Muscle of arm (tissue), 12 donors: ENCODE data around the gene CAD. TPM values are rescaled to one million over a fixed set of nuclear protein-coding genes. Genes with fewer than 3 reads are reported as not detected.
"Not testable (repeated sequence)": the region's sequence is repeated elsewhere in the genome, so short reads cannot be mapped to it uniquely, and the experiment has no call there.

Experiments
- DNase-seq: peaks from one replicate; pipeline ENCODE4 v3.0.0-alpha.2; 2013
- polyA plus RNA-seq, 12 donors: library from polyadenylated mRNA; unstranded; fragments of 120-200 nt; gene quantifications; one replicate each; pipeline ENCODE4 v1.2.1, GENCODE V29; 2013; ENCODE audit not compliant: insufficient read length in 12 of 12

The CAD gene
- polyA plus RNA-seq, 12 donors: 18.7 to 45.3 (median 24.5) TPM; not detected in 1

DNA sequence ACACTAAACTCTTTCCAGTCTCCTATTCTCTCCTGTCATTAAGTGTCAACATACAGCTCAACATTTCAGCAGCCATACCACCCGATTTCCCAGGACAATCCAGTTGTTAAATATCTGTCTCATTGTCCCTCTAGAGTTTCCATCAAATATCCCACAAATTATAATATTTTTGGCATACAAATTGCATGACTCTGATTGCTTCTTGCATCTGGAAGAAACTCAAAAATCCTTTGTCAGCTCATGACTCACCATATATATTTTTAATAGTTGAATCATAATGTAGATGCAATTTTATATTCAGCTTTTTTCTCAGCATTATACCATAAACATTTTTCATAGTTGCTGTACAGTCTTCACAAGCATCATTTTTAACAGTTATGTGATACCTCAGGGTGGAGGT, 38.5 kb downstream of the CAD start:
- no peak for DNase-seq

DNA sequence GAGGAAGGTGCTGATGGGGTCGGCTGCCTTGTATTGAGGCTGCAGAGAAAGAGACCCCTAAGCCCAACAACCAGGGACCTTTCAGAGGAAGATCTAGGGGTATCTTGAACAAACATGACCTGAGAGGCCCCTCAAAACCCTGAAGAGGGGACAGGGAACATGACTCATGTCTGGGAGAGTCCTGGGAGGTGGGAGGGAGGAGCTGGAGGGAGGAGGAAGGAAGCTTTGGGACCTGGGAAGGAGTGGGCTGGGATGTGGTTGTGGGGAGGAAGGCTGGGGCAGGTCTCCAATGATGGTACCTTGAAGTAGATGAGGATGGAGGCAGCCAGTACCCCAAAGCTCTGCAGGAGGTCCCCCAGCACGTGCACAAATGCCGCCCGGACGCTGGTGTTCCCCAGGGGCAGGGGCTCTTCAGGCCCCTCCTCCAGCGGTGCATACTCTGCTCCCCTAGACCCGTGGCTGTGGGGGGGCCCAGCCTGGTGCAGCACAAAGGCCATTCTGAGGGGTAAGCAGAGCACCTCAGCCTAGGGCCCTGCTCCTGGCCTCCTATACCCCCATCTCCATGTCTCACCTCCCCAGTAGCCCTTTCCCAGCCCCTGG, 39.8 kb downstream of the CAD start:
- DNase-seq: no peak

DNA sequence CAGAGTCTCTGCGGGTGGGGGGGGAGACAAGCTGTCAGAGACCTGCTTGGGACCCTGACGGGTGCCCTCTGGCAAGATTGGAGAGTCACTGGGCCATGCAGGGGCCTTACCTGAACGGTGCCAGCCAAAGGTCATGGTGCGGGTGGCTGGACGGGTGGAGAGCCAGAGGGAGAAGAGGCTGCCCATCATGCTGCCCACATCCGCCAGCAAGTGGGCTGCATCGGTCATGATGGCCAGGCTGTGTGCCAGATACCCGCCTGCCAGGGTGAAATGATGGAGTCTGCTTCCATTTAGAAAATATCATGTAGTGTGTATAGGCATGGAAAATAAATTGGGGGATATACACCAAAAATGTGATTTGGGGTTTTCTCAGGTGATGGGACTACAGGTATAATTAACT, 40.9 kb downstream of the CAD start:
- no peak for DNase-seq

DNA sequence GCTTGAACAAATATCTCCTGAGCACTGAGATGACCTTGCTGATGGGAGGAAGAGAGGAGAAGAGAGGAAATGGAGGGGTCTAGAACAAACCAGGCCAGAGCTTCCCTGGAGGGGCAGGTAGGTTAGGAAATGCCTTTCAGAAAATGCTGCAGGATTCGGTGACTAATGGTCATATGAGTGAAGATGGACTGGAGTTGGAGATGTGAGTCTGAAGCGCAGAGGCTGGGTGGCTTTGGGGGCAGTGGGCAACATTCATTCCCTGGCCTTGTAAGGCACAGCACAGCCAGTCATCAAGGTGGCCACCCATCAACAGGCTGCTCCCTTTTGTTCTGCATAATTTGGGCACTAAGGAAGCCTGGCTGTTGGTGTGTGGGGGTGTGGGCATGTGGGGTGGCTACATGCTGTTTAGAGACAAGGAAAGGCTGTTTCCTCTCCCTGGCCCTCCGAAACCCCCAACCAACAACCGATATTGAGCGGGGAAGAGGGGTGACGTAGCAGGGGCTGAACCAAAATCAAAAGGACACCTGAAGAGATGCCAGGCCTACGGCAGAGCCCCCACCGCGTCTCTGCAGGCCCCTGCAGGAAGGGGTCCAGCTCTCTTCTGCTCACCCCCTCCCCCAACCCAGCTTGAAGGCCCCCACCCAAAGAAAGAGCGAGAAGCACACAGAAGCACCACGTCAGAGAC, 44.2 kb downstream of the CAD start:
- no peak for DNase-seq

DNA sequence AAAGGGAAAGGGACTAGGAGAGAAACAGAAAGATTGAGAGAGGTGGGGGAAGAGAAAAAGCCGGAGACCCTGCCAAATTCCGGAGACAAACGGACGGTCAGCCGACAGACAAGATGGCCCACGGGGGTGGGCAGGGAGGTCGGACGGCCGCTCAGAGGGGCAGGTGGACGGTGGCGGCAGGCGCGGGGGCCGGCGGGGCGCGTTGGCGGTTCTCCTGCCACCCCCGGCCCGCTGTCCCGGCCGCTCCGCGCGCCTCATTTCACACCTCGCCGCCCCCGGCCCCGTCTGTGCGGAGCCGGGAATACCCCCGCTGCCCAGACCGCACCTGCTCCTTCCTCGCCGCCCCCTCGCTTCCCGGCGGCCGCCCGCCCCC, 44.7 kb downstream of the CAD start:
- no peak for DNase-seq

DNA sequence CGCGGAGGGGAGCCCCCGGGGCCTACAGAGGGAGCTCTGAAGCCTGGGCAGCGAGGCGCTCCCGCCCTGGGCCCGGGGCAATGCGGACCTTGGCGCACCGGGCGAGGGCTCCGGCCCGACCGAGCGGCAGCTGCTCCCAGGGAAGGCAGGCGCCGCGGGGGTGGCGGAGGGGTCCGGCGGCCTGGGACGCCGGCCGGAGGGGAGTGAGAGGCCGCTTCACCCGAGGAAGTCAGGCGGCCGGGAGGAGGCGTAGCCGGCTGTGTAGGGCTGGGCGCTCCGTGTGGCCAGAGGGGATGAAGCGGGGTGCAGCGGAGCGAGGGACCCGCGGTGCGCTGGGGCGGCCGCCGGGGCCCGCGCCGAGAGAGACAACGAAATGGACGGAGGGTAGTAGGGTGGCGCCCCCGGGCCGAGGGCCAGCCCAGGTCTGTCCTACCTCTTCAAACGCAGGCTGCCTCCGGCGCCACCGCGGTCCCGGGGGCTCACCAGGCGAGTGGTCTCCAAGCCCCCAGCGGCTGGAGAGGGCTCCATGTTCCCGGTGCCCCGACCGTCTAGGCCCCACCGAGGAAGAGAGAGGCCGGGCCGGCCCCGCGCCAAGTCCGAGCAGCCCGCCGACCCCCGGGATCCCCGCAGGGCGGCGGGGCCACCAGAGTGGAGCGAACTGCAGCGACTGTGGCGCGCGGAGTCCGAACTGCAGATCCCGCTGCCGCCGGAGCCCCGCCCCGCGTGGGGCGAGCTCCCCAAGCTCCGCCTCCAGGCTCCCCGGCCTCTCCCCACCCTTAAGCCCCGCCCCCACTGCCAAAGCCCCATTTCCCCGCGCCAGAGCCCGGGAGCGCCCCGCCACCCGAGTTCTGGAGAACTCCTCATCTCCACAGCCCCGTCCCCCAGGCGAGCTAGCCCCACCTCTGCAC, 45.5 kb downstream of the CAD start, which contains the start of gene SLC30A3:
TSS of gene SLC30A3 (minus strand) at position 669 of the 908 bp plus-strand sequence. CDS start at position 528, 141 bp downstream.
- peak; percentile 30 for DNase-seq

DNA sequence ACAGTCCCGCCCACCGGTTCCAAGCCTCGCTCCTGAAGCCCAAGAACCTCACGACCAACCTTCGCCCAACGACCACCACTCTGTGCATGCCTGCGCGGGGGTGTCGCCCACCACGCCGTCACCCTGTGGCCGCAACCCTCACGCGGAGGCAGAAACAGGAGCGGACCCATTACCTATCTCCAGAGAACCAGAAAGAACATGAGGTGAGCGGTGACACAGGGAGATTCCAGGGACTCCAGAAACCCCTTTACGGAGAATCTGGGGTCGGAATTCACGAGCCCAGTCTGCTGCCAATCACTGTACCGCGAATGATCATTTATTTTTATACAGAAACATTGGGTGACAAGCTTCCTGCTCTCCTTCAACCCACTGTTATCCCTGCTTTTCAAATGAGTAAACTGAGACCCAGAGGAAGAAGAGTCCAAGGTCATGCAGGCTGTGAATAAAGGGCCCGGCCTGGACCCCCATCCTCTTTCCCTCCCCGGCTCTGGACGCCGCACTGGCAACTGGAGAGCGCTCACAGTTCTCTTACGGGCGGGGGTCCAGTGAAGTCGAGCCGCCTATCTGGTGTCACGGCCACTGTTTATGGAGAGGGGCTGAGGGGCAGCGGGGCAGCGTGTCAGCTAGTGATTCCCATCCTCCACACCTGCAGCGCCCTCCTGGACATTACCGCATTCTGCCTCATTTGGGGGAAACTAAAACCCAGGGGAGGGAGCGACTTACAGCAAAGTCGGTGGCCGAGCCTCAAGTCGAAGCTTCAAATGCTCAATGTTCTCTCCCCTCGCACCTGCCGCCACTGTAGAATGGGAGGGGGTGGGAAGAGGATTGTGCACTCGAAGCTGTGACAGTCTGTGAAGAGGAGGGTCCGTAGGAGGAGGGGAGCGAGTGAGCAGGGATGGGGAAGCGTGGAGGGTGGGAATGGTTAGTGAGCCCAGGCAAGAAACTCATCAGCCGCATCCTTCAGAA, 46.4 kb downstream of the CAD start:
- no peak for DNase-seq

DNA sequence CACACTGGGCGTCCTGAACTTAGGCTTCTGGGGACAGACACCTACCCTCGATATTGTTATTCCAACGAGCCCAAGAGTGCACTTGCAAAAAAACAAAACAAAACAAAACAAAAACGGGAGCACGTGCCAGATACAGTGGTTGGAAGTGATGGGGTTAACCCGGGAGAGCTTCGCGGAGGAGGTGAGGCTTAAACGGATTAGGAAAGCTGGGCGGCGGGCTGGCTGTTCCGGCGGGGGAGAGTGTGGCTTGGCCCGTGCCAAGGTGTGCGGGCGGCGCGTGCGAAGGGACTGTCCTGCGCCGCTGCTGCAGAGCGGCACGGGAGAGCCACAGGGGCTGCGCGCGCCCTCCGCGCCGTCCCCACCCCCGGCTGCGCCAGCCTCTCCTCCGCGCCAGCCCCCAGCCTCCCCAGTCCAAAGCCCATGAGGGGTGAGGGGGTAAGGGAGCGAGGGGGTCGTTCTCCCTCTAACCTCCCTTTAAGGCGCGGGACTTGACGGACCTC, 47.1 kb downstream of the CAD start:
- no peak for DNase-seq

DNA sequence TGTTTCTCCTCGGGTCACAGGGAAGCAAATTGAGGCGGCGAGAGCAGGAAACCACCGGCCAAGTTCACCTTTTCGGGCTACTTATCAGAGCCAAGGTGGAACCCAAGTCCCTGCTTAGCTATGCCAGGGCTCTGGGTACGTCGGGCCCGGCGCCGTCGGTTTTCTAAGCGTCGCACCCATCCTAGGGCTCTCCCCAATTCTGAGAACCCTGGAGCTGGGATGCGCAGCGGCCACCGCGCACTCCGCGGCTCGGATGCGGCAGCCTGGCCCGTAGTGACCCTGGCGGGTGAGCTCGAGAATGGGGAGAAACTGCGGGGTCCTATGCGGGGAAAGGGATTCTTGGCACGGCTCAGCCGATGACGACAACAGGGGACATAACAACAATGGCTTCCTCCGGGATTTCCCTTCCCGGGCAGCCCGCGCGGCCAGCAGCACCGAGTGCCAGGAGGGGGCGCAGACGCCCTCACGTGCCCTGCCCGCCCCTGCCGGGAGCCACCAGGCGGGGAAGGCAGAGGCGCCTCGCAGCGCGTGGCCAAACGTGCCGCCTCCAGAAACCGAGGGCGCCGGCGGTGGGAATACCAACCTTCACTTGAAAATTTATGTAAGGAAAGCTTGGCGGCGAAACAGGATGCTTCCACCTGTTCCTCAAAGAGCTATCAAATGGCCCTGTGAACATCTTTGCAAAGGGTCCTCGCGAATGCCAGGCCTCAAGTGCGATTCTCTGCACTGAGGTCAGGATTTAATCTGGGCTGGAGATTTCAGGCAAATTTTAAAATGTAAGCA, 47.8 kb downstream of the CAD start:
- DNase-seq: peak; percentile 30

DNA sequence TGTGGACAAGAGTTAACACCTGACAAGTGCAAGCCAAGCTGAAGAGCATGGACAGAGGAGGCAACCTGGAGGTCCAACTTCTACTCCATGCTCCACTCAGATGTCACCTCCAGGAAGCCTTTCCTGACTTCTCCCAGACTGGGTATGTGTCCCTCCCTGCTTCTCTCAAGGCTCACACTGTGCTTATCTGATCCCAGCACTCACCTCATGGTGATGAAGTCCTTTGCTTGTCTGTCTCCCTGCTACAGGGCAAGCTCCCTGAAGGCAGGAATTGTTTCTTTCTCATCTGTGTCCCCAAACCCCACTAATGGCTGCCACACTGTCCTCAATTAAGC, 48.3 kb downstream of the CAD start:
- DNase-seq: no peak

DNA sequence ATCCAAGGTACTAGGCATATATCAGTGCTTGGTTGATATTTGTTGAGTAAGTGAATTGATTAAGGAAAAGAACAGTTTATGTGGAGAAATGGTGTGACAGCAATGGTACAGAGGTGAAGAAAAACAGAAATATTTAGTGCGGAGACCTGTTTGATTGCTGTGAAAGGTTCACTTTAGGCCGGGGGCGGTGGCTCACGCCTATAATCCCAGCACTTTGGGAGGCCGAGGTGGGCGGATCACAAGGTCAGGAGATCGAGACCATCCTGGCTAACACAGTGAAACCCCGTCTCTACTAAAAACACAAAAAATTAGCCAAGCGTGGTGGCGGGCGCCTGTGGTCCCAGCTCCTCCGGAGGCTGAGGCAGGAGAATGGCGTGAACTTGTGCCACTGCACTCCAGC, 51.1 kb downstream of the CAD start:
- DNase-seq: not testable (repeated sequence)

DNA sequence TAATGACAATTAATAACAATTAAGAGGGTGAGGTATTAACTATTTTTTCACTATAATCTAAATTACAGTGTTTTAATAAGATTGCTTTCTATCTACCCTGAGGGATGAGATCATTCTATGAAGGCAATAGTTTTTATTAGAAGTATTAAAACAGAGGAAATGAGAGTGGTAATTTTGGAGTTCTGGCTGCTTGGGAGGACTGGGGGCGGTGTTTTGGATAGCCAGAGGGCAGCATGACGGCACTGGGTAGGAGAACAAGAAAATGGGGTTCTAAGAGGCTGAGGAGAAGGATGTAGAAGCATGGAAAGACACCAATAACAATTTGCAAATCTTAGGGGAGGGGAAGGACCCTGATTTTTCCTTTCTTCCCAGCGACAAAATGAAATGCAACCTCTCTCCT, 53.0 kb downstream of the CAD start:
- no peak for DNase-seq

DNA sequence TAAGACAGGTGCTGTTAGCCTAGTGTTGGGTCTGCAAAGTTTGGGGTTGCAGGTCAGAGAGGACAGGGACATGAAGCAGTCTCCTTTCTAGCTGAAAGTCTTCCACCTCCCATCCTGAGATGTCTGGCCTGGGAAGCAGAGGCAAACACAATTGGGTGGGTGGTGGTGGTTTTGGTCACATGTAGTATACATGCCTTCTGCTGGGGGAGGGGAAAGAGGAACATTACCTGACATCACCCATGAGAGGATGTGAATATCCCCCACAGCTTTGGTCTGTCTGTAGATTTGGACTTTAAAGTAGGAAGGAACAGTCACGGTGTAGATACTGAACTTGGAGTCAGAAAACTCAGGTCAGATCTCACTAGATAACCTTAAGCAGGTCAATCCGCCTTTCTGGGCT, 53.5 kb downstream of the CAD start:
- DNase-seq: no peak

DNA sequence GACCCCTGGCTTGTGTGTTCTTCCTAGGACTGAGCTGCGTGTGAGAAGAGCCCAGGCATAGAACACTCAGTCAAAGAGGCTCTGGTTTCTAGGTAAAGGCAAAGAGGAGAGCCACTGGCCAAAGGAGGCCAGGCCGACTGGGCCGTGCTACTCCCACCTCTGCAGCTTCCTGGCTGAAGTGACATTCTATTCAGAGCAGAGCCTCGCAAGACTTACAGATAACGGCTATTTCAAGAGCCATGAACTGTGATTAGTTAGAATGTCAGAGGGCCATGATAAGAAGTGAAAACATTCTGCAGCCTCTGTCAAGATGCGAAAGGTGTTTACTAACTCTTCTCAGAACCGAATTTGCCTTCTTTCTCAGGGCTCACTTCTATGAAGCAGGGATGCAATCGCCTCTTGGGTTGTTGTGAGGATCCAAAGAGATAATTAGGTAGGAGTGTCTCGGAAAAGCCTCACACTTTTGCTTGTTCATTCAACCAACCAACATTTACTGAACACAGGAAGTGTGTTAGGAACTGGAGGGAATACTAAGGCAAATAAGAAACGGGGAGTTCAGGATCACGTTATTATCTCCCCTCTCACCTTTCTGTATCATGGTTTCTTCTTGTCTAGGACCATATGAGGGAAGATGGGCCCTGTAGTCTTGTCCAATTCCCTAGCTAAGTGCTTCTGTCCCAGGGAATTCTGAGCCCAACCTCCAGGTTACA, 54.6 kb downstream of the CAD start:
- no peak for DNase-seq

DNA sequence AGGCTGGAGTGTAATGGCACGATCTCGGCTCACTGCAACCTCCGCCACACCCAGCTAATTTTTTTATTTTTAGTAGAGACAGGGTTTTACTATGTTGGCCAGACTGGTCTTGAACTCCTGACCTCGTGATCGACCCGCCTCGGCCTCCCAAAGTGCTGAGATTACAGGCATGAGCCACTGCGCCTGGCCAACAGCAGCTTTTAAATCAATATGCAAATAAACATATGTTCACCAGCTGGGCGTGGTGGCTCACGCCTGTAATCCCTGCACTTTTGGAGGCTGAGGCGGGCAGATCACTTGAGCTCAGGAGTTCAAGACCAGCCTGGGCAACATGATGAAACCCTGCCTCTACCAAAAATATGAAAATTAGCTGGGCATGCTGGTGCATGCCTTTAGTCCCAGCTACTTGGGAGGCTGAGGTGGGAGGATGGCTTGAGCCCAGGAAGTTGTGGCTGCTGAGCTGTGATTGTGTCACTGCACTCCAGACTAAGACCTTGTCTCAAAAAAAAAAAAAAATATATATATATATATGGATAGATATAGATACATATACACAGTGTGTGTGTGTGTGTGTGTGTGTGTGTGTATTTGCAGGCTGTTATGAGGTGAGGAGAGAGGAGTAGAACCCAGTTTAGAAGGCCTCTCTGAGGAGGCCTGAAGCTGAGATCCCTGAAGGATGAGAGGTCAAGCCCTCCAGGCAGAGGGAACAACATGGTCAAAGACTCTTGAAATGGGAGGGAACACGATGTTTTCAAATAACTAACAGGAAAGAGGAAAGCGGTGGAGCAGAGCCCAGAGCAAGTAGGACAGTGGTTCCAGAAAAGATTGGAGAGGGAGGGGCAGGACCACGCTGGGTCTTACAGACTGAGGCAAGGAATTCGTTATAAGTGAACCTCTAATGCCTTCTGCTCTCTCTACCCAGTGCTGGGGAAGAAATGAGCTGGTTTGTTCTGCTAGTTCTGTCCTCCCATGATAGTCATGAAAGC, 55.7 kb downstream of the CAD start:
- DNase-seq: not testable (repeated sequence)

DNA sequence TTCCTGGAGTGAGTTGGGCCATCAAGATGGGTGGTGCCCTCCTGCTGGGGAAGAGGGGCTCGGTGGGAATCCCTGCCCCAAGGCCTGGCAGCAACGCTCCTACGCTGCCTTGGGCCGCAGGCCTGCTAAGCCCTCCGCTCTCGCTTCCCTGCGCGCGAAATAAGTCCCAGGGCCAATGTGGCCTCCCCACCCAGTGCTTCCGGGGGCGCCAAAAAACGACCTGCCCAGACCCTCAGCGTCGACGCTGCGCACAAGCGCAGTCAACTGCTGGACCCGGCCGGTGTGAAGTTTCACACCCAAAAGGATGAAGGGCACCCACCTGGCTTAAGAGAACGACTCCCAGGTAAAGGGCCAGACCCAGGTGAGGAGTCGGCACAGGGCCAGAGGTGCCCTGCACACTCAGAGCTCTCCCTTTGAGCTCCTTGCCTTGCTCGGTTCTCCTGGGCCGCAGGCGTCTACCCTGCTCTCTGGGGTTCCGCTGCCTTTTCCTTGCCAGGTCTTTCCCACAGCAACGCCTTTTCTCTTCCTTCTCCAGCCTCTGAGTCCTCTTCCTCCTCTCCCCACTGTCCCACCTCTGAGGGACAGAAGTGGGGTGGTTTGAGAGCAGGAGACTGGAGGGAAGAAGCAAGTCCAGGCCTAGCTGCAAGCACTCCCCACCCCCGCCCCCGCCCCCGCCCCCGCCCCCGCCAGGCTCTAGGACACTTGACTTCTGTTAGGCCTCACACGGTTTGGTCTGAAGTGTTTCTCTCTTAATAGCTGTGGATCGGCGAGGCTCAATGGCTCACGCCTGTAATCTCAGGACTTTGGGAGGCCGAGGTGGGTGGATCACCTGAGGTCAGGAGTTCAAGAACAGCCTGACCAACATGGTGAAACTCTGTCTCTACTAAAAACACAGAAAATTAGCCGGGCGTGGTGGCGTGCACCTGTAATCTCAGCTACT, 58.3 kb downstream of the CAD start, which contains the start of gene DNAJC5G:
TSS of gene DNAJC5G (plus strand) at position 223 of the 940 bp plus-strand sequence. CDS start 1,296 bp downstream, outside the sequence.
- DNase-seq: no peak

DNA sequence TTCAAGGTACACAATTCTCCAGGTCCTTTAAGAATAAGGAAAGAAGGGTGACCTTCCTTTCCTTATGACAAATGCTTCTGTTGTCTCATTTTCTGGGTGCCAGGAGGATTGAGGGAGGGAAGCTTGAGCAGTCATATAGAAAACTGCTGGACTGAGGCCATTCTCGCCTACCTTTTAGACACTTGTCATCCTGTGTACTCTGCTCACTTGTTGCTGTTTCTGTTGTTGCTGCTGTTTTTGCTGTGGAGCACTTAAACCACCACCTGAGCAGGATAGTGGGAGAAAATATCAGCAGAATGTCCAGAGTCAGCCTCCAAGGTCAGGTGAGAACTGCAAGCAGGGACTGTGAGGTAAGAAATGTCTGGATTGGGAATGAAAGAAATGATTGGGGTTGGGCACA, 60.8 kb downstream of the CAD start:
- no peak for DNase-seq
